Measurements from ENCODE around the gene ZFP1. TPM values are rescaled to one million over a fixed set of nuclear protein-coding genes. Genes with fewer than 3 reads are reported as not detected.

The ZFP1 gene
- total RNA-seq, 1 donor from 2014 or later: 17.0 TPM

DNA sequence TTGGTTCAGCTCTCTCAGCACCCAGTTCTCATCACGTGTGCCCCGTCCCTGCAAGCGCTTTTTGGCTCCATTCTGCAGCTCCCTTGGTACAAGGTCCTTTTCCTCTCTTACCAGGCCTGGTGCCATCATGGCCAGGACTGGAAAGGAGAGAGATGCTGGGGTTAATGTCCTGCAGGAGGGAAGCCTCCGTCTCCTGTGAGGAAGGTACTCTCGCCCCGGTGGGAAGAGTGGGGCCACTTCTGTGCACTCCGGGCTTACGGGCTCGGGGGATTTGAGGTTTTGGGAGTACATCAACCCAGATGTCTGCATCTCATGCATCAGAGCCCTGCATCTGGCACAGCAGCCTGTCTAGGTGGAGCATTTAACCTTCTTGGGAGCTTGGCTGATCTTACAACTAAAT, 48.5 kb downstream of the ZFP1 start:
- DNase-seq (ENCODE audit: extremely low spot score, unreplicated experiment): no peak
- no peak overlapping the region for H3K4me3 Mint-ChIP-seq (ENCODE audit: unreplicated experiment)
- no peaks in the 10 kb centered on the region for H3K9me3 Mint-ChIP-seq (ENCODE audit: unreplicated experiment)
- no peaks in the 10 kb centered on the region for H3K36me3 Mint-ChIP-seq (ENCODE audit: unreplicated experiment)
- TF ChIP-seq, protein P1, sequence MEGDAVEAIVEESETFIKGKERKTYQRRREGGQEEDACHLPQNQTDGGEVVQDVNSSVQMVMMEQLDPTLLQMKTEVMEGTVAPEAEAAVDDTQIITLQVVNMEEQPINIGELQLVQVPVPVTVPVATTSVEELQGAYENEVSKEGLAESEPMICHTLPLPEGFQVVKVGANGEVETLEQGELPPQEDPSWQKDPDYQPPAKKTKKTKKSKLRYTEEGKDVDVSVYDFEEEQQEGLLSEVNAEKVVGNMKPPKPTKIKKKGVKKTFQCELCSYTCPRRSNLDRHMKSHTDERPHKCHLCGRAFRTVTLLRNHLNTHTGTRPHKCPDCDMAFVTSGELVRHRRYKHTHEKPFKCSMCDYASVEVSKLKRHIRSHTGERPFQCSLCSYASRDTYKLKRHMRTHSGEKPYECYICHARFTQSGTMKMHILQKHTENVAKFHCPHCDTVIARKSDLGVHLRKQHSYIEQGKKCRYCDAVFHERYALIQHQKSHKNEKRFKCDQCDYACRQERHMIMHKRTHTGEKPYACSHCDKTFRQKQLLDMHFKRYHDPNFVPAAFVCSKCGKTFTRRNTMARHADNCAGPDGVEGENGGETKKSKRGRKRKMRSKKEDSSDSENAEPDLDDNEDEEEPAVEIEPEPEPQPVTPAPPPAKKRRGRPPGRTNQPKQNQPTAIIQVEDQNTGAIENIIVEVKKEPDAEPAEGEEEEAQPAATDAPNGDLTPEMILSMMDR (IDR thresholded peaks at IDR 0.05): no peak
- H3K4me1 Mint-ChIP-seq (ENCODE audit: unreplicated experiment): peaks cover 3% of the 10 kb centered on the region
- no peak overlapping the region for H3K27ac Mint-ChIP-seq (ENCODE audit: unreplicated experiment)
- peaks cover 14% of the 10 kb centered on the region for H3K27me3 Mint-ChIP-seq (ENCODE audit: unreplicated experiment)

DNA sequence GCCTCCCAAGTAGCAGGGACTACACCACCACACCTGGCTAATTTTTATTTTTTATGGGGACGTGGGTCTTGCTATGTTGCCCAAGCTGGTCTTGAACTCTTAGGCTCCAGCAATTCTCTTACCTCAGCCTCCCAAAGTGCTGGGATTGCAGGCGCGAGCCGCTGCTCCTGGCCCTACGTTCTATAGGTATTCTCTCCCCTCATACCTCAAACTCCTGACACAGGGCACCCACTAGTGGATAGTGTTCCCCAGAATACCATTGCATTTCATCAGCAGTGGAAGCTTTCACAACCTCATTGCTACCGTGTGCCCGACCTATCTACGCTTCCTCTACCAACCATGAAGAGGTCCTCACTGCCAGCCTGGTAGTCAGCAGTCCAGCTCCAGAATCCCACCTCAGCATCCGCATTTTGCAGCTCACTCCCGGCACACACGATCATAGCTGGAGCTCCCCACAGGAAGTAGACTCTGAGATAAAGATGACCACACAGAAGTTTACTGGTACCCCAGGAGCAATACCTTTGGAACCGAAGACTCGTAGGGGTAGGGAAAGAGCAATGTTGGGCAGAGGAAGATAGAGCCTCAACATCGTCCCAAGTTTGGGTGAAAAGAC, 49.3 kb downstream of the ZFP1 start:
- TF ChIP-seq, protein P1 (IDR thresholded peaks at IDR 0.05): no peak

DNA sequence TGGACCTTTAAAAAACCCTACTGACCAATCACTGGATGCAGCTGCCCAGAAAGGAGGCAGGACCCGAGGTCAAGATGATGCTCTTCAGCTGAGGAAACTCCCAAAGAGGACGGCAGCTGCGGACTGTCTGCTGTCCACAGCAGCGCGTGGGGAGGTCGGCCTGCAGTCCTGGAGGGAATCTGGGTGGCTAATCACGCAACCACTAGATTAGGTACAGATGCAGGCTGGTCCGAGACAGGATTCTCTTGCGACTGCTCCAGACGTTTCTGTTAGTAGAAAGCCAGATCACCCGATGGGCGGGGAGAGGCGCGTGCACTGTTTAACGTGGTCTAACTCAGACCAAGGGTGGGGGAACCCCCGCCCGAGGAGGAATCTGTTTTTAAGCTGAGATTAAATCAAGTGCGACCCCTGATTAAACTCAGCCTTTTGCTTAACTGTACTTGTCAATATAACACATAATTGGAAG, 49.8 kb downstream of the ZFP1 start:
- H3K27ac Mint-ChIP-seq (ENCODE audit: unreplicated experiment): no peak overlapping the region
- H3K27me3 Mint-ChIP-seq (ENCODE audit: unreplicated experiment): peaks cover 14% of the 10 kb centered on the region
- TF ChIP-seq, protein P1 (IDR thresholded peaks at IDR 0.05): no peak
- H3K4me3 Mint-ChIP-seq (ENCODE audit: unreplicated experiment): no peak overlapping the region
- DNase-seq (ENCODE audit: extremely low spot score, unreplicated experiment): no peak
- no peaks in the 10 kb centered on the region for H3K36me3 Mint-ChIP-seq (ENCODE audit: unreplicated experiment)
- H3K4me1 Mint-ChIP-seq (ENCODE audit: unreplicated experiment): peaks cover 3% of the 10 kb centered on the region
- no peaks in the 10 kb centered on the region for H3K9me3 Mint-ChIP-seq (ENCODE audit: unreplicated experiment)

More for the DNA sequence above, 49.3 kb downstream of the ZFP1 start:
- Mint-ChIP-seq H3K4me1 (ENCODE audit: unreplicated experiment) (peaks cover 3% of the 10 kb centered on the region), H3K9me3 (ENCODE audit: unreplicated experiment) (no peaks in the 10 kb centered on the region), H3K36me3 (ENCODE audit: unreplicated experiment) (no peaks in the 10 kb centered on the region), H3K27me3 (ENCODE audit: unreplicated experiment) (peaks cover 14% of the 10 kb centered on the region), H3K27ac (ENCODE audit: unreplicated experiment) (no peak overlapping the region), H3K4me3 (ENCODE audit: unreplicated experiment) (no peak overlapping the region)
- no peak for DNase-seq (ENCODE audit: extremely low spot score, unreplicated experiment)

DNA sequence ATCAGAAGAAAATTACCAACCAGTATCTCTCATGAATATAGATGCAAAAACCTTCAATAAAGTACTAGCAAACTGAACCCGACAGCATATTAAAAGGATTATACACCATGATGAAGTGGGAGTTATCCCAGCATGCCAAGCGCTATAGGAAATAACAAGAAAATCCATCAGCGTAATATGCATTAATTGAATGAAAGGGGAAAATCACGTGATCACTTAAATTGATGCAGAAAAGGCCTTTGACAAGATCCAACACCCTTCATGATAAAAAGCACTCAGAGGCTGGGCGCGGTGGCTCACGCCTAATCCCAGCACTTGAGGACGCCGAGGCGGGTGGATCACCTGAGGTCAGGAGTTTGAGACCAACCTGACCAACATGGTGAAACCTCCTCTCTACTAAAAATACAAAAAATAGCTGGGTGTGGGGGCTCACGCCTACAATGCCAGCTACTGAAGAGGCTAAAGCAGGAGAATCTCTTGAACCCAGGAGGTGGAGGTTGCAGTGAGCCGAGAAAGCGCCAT, 53.8 kb downstream of the ZFP1 start:
- TF ChIP-seq, protein P1 (IDR thresholded peaks at IDR 0.05): no peak
- H3K4me1 Mint-ChIP-seq (ENCODE audit: unreplicated experiment): no peaks in the 10 kb centered on the region
- H3K36me3 Mint-ChIP-seq (ENCODE audit: unreplicated experiment): no peaks in the 10 kb centered on the region
- DNase-seq (ENCODE audit: extremely low spot score, unreplicated experiment): no peak
- no peak overlapping the region for H3K4me3 Mint-ChIP-seq (ENCODE audit: unreplicated experiment)
- no peak overlapping the region for H3K27ac Mint-ChIP-seq (ENCODE audit: unreplicated experiment)
- H3K27me3 Mint-ChIP-seq (ENCODE audit: unreplicated experiment): peaks cover 7% of the 10 kb centered on the region
- H3K9me3 Mint-ChIP-seq (ENCODE audit: unreplicated experiment): no peaks in the 10 kb centered on the region

DNA sequence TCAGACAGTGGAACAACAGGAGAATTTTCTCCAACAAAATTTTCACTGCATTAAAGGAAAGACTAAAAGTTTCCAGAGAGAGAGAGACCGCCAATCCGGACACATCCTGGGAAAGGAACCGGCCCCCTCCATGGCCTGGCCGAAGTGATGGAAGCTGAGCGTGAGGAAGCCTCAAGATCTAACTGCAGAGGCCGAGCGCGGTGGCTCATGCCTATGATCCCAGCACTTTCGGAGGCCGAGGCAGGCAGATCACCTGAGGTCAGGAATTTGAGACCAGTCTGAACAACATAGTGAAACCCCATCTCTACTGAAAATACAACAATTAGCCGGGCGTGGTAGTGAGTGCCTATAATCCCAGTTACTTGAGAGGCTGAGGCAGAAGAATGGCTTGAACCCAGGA, 54.8 kb downstream of the ZFP1 start:
- TF ChIP-seq, protein P1 (IDR thresholded peaks at IDR 0.05): no peak
- Mint-ChIP-seq H3K9me3 (ENCODE audit: unreplicated experiment) (no peaks in the 10 kb centered on the region), H3K27me3 (ENCODE audit: unreplicated experiment) (peaks cover 1% of the 10 kb centered on the region), H3K4me1 (ENCODE audit: unreplicated experiment) (no peaks in the 10 kb centered on the region), H3K27ac (ENCODE audit: unreplicated experiment) (no peak overlapping the region), H3K36me3 (ENCODE audit: unreplicated experiment) (no peaks in the 10 kb centered on the region), H3K4me3 (ENCODE audit: unreplicated experiment) (no peak overlapping the region)
- DNase-seq (ENCODE audit: extremely low spot score, unreplicated experiment): no peak
